ENCODE measurements around the gene ASAP3.

DNA sequence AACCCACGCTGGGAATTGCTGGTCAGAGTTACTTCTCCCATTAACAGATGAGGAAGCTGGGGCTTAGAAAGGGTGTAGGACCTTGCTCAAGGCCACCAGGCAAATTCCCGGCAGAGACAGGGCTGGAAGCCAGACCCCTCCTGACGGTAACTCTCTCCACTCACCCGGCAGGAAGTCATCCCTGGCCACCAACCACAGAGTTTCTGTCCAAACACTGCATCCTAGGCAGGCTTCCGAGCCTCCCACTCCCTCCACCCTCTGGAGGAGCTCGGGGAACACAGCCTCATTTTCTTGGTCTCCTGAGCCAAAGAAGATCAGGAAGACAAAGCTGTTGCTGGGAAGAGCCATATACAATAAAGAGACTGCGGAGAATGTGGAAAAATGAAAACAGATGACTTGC is 89.3 kb downstream of the ASAP3 start:
- TF ChIP-seq FOXO4 (CRISPR knock-in tag; IDR thresholded peaks at IDR 0.05) (no peak), EZH2 (IDR thresholded peaks at IDR 0.05; ENCODE audit: borderline replicate concordance, low read depth, low read length) (no peak), POLR2A (conservative IDR thresholded peaks at IDR 0.05) (no peak), FOXM1 (IDR thresholded peaks at IDR 0.05; ENCODE audit: low read depth) (no peak), FOXM1 (CRISPR knock-in tag; IDR thresholded peaks at IDR 0.05; ENCODE audit: low read depth) (no peak), EP300 (IDR thresholded peaks at IDR 0.05; ENCODE audit: low read length) (no peak), SMAD1 (IDR thresholded peaks at IDR 0.05; ENCODE audit: low read depth, low read length, partially characterized antibody) (no peak)
- TF ChIP-seq, protein P1, sequence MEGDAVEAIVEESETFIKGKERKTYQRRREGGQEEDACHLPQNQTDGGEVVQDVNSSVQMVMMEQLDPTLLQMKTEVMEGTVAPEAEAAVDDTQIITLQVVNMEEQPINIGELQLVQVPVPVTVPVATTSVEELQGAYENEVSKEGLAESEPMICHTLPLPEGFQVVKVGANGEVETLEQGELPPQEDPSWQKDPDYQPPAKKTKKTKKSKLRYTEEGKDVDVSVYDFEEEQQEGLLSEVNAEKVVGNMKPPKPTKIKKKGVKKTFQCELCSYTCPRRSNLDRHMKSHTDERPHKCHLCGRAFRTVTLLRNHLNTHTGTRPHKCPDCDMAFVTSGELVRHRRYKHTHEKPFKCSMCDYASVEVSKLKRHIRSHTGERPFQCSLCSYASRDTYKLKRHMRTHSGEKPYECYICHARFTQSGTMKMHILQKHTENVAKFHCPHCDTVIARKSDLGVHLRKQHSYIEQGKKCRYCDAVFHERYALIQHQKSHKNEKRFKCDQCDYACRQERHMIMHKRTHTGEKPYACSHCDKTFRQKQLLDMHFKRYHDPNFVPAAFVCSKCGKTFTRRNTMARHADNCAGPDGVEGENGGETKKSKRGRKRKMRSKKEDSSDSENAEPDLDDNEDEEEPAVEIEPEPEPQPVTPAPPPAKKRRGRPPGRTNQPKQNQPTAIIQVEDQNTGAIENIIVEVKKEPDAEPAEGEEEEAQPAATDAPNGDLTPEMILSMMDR (IDR thresholded peaks at IDR 0.05 in 2 of 3, conservative IDR thresholded peaks at IDR 0.05 in 1 of 3; ENCODE audit: insufficient read depth in 2 of 3, low read depth in 1 of 3, low read length in 3 of 3), result no peak
